GM12878 (cell line): Measurements from ENCODE around the gene BMAL1. TPM values are rescaled to one million over a fixed set of nuclear protein-coding genes. Genes with fewer than 3 reads are reported as not detected.

ENCODE experiments used
- EED ChIP-seq: sonication (generic); IDR thresholded peaks from 2 replicates; pipeline ENCODE4 v1.6.1; 2016; ENCODE audit warnings: antibody characterized with exemption, low read depth
- EZH2 ChIP-seq: IDR thresholded peaks from 2 replicates; pipeline ENCODE4 v1.6.1; 2012; ENCODE audit warnings: low read depth, mild to moderate bottlenecking, control low read depth, inconsistent platforms, low read length, borderline replicate concordance; ENCODE audit not compliant: control insufficient read depth
- FOXK2 ChIP-seq: fragments of 450-650 bp; IDR thresholded peaks from 2 replicates; pipeline ENCODE4 v1.6.1; 2017; ENCODE audit warnings: mild to moderate bottlenecking, moderate library complexity
- FOXM1 ChIP-seq: IDR thresholded peaks from 2 replicates; pipeline ENCODE4 v1.6.1; 2012; ENCODE audit warnings: low read depth, mild to moderate bottlenecking, inconsistent platforms, low read length, moderate library complexity
- HCFC1 ChIP-seq: fragments of 150-350 bp; IDR thresholded peaks from 2 replicates; pipeline ENCODE4 v1.6.1; 2014; ENCODE audit warnings: low read length
- HDGF ChIP-seq: fragments of 450-650 bp; IDR thresholded peaks from 2 replicates; pipeline ENCODE4 v1.6.1; 2016; ENCODE audit warnings: antibody characterized with exemption
- IRF4 ChIP-seq: IDR thresholded peaks from 2 replicates; pipeline ENCODE4 v1.6.1; 2011; ENCODE audit warnings: low read depth, low read length
- KAT2A ChIP-seq: conservative IDR thresholded peaks from 2 replicates; pipeline ENCODE4 v1.6.1; 2011; ENCODE audit warnings: low read depth, low read length; ENCODE audit not compliant: control insufficient read depth
- LARP7 ChIP-seq: fragments of 450-650 bp; IDR thresholded peaks from 2 replicates; pipeline ENCODE4 v1.6.1; 2017; ENCODE audit warnings: mild to moderate bottlenecking
- MXI1 ChIP-seq: fragments of 150-350 bp; IDR thresholded peaks from 2 replicates; pipeline ENCODE4 v1.6.1; 2011; ENCODE audit warnings: low read depth, mild to moderate bottlenecking, inconsistent platforms, low read length, improper control_type of control experiment
- NFYB ChIP-seq: IDR thresholded peaks from 2 replicates; pipeline ENCODE4 v1.6.1; 2011; ENCODE audit warnings: low read depth, mild to moderate bottlenecking, low read length, improper control_type of control experiment, moderate library complexity; ENCODE audit not compliant: insufficient read depth
- PAX5 ChIP-seq: IDR thresholded peaks from 2 replicates; pipeline ENCODE4 v1.6.1; 2011; ENCODE audit warnings: low read depth, low read length, borderline replicate concordance
- PBX3 ChIP-seq: IDR thresholded peaks from 2 replicates; pipeline ENCODE4 v1.6.1; 2011; ENCODE audit warnings: mild to moderate bottlenecking, low read depth, low read length, moderate library complexity; ENCODE audit not compliant: insufficient replicate concordance
- PKNOX1 ChIP-seq: fragments of 450-650 bp; IDR thresholded peaks from 2 replicates; pipeline ENCODE4 v1.6.1; 2016; ENCODE audit warnings: mild to moderate bottlenecking
- POLR2A ChIP-seq: IDR thresholded peaks from 2 replicates; pipeline ENCODE4 v1.6.1; 2011; ENCODE audit warnings: low read depth, mild to moderate bottlenecking, low read length
- POLR2AphosphoS5 ChIP-seq: IDR thresholded peaks from 2 replicates; pipeline ENCODE4 v1.6.1; 2011; ENCODE audit warnings: mild to moderate bottlenecking, low read length, inconsistent platforms
- RAD51 ChIP-seq: fragments of 450-650 bp; IDR thresholded peaks from 2 replicates; pipeline ENCODE4 v1.6.1; 2016; ENCODE audit warnings: moderate library complexity, mild to moderate bottlenecking, inconsistent platforms
- SREBF2 ChIP-seq: IDR thresholded peaks from 2 replicates; pipeline ENCODE4 v1.6.1; 2012; ENCODE audit warnings: mild to moderate bottlenecking, low read length
- SUZ12 ChIP-seq: fragments of 200-600 bp; sonication (generic); IDR thresholded peaks from one replicate; pipeline ENCODE4 v1.6.1; 2018; ENCODE audit warnings: antibody characterized with exemption, mild to moderate bottlenecking; ENCODE audit not compliant: unreplicated experiment
- WRNIP1 ChIP-seq: IDR thresholded peaks from 2 replicates; pipeline ENCODE4 v1.6.1; 2011; ENCODE audit warnings: low read depth, low read length, improper control_type of control experiment, borderline replicate concordance
- ZNF207 ChIP-seq: fragments of 450-650 bp; IDR thresholded peaks from 2 replicates; pipeline ENCODE4 v1.6.1; 2014; ENCODE audit warnings: antibody characterized with exemption, mild to moderate bottlenecking, borderline replicate concordance
- ZZZ3 ChIP-seq: IDR thresholded peaks from 2 replicates; pipeline ENCODE4 v1.6.1; 2011; ENCODE audit warnings: low read depth; ENCODE audit not compliant: control insufficient read depth, insufficient read length
- polyA plus RNA-seq, 11 experiments: library from polyadenylated mRNA; depleted of rRNA in 4 of 11; unstranded in 6 of 11; stranded (reverse) in 5 of 11; fragments of >200 nt; fragmentation: Nextera tagmentation in 4 of 11; fragmentation: Illumina TruSeq in 1 of 11; extraction: Ambion mirVana in 4 of 11; extraction: Trizol in 1 of 11; gene quantifications; 1 replicate in 1 of 11; 2 replicates in 10 of 11; pipeline versions ENCODE4 v1.2.1 to v1.2.3, GENCODE V29; 2011 to 2016; ENCODE audit warnings: inconsistent platforms in 2 of 11, missing spikeins in 2 of 11, low read depth in 1 of 11
- total RNA-seq, 4 experiments: library from RNA; depleted of rRNA in 3 of 4; stranded (reverse); fragments of >200 nt in 3 of 4; fragmentation: Illumina TruSeq in 1 of 4; extraction: Trizol in 1 of 4; gene quantifications; 2 replicates each; pipeline versions ENCODE4 v1.2.1 to v1.2.3, GENCODE V29; 2013 to 2021
- TF ChIP-seq, protein P1 (sequence below): IDR thresholded peaks from 2 replicates; pipeline ENCODE4 v1.6.1; 2012; ENCODE audit warnings: improper control_type of control experiment, low read depth, low read length; ENCODE audit not compliant: insufficient replicate concordance

The BMAL1 gene
- total and polyA plus RNA-seq, 10 of the 15 experiments (the other 5 are each of a cell fraction or from before 2014, with no cell fraction given), result 3.5 to 40.6 (median 13.6) TPM

DNA sequence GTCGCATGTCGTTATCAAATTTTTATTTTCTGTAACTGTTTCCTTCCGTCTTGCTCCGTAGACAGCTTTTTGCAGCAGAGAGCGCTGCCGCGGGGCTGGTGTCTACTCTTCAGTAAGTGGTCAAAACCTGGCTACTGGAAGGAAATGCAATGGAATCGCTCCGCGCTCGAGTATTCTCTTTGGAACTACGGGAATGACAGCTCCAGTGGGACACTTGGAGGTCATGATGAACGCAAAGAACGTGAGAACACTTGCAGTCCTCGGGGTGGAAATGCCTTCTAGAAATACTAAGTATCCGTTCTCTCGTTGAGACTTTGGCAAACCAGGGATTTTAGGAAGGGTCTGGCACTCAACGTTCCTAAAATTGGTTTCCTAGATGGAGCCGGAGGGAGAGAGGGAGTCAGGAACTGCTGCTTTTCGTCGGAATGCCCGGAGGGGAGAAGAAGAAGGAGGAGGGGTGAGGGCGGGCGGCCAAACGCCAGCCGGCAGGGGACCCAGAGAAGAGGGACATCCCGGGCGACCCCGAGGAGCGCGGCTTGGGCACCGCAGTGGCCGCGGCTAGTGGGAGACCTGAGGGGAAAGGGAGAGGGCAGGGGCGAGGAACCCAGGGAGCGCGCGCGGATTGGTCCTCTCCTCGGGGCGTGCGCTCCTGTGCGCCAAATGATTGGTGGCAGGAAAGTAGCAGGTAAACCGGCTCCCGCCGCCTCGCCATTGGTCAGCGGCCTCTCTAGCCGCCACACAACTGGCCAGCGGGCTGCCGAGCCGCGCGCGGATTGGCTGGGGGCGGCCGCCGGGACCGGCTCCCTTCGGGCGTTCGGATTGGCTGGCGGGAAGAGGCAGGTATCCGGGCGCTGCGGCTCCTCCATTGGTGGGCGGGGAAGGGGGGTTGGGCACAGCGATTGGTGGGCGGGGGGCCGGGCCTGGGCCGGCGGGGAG is 490 bp upstream of the BMAL1 start (continued):
- TF ChIP-seq PBX3, result peak; percentile 89
- TF ChIP-seq SREBF2, result no peak
- TF ChIP-seq KAT2A, result no peak
- no peak for TF ChIP-seq ZNF207
- TF ChIP-seq FOXK2, result no peak
- peak; percentile 58; the same call in 1 of the 2 replicates for TF ChIP-seq POLR2A
- no peak for TF ChIP-seq PKNOX1
- TF ChIP-seq FOXM1, result peak; percentile 55; the same call in 1 of the 2 replicates
- peak; percentile 34; the same call in 1 of the 2 replicates for TF ChIP-seq POLR2AphosphoS5
- peak; percentile 85; the same call in 1 of the 2 replicates for TF ChIP-seq EZH2
- TF ChIP-seq NFYB, result peak; percentile 99
- no peak for TF ChIP-seq WRNIP1
- no peak for TF ChIP-seq RAD51
- TF ChIP-seq HDGF, result 0 out of 2 replicates have a peak, but pooled peaks have one; percentile 68
- TF ChIP-seq LARP7, result no peak
- TF ChIP-seq HCFC1, result no peak
- no peak for TF ChIP-seq SUZ12
- TF ChIP-seq IRF4, result no peak
- no peak for TF ChIP-seq ZZZ3
- peak; percentile 26; the same call in 1 of the 2 replicates for TF ChIP-seq PAX5
- peak; percentile 23; the same call in 1 of the 2 replicates for TF ChIP-seq MXI1
- no peak for TF ChIP-seq EED
- TF ChIP-seq, protein P1, sequence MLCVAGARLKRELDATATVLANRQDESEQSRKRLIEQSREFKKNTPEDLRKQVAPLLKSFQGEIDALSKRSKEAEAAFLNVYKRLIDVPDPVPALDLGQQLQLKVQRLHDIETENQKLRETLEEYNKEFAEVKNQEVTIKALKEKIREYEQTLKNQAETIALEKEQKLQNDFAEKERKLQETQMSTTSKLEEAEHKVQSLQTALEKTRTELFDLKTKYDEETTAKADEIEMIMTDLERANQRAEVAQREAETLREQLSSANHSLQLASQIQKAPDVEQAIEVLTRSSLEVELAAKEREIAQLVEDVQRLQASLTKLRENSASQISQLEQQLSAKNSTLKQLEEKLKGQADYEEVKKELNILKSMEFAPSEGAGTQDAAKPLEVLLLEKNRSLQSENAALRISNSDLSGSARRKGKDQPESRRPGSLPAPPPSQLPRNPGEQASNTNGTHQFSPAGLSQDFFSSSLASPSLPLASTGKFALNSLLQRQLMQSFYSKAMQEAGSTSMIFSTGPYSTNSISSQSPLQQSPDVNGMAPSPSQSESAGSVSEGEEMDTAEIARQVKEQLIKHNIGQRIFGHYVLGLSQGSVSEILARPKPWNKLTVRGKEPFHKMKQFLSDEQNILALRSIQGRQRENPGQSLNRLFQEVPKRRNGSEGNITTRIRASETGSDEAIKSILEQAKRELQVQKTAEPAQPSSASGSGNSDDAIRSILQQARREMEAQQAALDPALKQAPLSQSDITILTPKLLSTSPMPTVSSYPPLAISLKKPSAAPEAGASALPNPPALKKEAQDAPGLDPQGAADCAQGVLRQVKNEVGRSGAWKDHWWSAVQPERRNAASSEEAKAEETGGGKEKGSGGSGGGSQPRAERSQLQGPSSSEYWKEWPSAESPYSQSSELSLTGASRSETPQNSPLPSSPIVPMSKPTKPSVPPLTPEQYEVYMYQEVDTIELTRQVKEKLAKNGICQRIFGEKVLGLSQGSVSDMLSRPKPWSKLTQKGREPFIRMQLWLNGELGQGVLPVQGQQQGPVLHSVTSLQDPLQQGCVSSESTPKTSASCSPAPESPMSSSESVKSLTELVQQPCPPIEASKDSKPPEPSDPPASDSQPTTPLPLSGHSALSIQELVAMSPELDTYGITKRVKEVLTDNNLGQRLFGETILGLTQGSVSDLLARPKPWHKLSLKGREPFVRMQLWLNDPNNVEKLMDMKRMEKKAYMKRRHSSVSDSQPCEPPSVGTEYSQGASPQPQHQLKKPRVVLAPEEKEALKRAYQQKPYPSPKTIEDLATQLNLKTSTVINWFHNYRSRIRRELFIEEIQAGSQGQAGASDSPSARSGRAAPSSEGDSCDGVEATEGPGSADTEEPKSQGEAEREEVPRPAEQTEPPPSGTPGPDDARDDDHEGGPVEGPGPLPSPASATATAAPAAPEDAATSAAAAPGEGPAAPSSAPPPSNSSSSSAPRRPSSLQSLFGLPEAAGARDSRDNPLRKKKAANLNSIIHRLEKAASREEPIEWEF, result no peak
